Bronchial epithelial cell (primary cell): ENCODE data around the gene FGGY. TPM values are rescaled to one million over a fixed set of nuclear protein-coding genes. Genes with fewer than 3 reads are reported as not detected.
A peak's percentile ranks its signal among the peaks of the same experiment; 100 is the strongest.

Source experiments
- DNase-seq: peaks from one replicate; pipeline ENCODE4 v3.0.0-alpha.2; 2010; ENCODE audit warnings: low read depth
- FAIRE-seq: peaks from 2 replicates; lab custom pipeline; 2011; peaks lifted over from hg19 to GRCh38; lab: Jason Lieb, UNC
- H3K27me3 ChIP-seq: 2 replicates; pipeline ENCODE4 v1.5.1; 2011; ENCODE audit warnings: low read length; ENCODE audit not compliant: control insufficient read depth, insufficient read depth
- H3K36me3 ChIP-seq: 2 replicates; pipeline ENCODE4 v1.5.1; 2011; ENCODE audit warnings: low read length; ENCODE audit not compliant: control insufficient read depth, insufficient read depth
- H3K4me3 ChIP-seq: 2 replicates; pipeline ENCODE4 v1.5.1; 2011; ENCODE audit warnings: mild to moderate bottlenecking, low read depth, low read length, control low read depth
- total RNA-seq: library from RNA; depleted of rRNA; stranded (reverse); fragments of >200 nt; gene quantifications from 2 replicates; pipeline ENCODE4 v1.2.1, GENCODE V29; 2014
- TF ChIP-seq, protein P1 (sequence below): IDR thresholded peaks from 2 replicates; pipeline ENCODE4 v1.5.1; 2011; ENCODE audit warnings: mild to moderate bottlenecking, moderate library complexity, low read length, control low read depth, inconsistent platforms; ENCODE audit not compliant: insufficient read depth, severe bottlenecking

Gene FGGY
- total RNA-seq, 1 donor from 2014 or later = 20.0 TPM

DNA sequence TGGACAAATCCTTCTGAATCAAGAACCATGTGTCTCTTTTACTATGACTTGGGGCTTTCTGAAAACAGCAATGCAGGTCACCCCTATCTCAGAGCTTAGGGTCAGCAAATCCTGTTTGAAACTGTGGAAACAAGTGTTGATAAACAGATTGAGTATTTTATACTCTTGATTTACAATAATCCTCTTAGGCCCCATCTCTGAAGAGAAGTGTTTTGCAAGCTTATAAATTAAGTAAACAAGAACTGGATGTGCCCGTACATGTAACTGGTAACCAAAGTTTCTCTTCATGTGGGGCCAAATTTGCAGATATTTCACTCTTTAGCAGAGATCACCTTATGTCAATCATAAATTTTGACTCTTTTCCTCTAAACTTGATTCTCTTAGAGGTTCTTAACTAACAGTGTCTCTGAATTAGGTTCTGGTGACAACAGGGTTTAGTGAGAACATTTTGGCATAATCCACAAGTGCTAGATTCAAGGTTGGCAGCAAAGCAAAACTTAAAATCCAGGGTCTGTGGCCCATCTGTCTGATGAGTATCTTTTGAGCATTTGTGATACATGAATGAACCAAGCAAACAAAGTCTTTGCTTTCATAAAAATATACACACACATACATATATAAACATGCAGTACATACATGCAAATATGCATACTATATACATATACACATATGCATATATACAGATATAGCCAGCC, 334.8 kb downstream of the FGGY start:
- DNase-seq = peak; percentile 68
- TF ChIP-seq, protein P1, sequence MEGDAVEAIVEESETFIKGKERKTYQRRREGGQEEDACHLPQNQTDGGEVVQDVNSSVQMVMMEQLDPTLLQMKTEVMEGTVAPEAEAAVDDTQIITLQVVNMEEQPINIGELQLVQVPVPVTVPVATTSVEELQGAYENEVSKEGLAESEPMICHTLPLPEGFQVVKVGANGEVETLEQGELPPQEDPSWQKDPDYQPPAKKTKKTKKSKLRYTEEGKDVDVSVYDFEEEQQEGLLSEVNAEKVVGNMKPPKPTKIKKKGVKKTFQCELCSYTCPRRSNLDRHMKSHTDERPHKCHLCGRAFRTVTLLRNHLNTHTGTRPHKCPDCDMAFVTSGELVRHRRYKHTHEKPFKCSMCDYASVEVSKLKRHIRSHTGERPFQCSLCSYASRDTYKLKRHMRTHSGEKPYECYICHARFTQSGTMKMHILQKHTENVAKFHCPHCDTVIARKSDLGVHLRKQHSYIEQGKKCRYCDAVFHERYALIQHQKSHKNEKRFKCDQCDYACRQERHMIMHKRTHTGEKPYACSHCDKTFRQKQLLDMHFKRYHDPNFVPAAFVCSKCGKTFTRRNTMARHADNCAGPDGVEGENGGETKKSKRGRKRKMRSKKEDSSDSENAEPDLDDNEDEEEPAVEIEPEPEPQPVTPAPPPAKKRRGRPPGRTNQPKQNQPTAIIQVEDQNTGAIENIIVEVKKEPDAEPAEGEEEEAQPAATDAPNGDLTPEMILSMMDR = no peak
- Histone ChIP-seq H3K4me3 (no peak overlapping the region), H3K36me3 (no peaks in the 10 kb centered on the region), H3K27me3 (no peaks in the 10 kb centered on the region)
- no peak for FAIRE-seq

GRCh38 chr1:59635097-59635496, 338.2 kb downstream of the FGGY start:
- DNase-seq = no peak
- no peak for FAIRE-seq

DNA sequence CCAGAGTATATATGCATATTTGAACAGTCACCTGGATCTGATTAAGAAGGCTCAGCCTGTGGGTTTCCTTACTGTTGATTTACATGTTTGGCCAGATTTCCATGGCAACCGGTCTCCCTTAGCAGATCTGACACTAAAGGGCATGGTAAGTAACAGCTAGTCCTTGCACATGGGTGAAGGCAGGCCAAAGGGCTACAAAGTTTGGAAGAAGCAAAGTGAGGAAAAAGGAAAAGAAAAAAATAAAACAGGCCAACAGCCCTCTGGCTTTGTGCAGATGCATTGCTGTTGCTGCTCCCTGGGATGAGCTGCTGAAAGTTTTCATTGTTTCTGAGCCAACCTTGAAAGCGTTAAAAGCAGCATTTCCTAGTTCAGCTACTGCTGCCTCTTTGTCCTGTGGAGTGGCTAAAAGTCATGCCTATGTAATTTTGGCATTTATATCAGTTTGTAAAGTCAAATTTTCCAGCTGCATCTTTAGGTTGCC, 341.4 kb downstream of the FGGY start:
- Histone ChIP-seq H3K36me3 (no peaks in the 10 kb centered on the region), H3K4me3 (no peak overlapping the region), H3K27me3 (no peaks in the 10 kb centered on the region)
- TF ChIP-seq, protein P1 = no peak
- DNase-seq (no peak), FAIRE-seq (no peak)

More at GRCh38 chr1:59635097-59635496, 338.2 kb downstream of the FGGY start:
- Histone ChIP-seq H3K4me3 (no peak overlapping the region), H3K27me3 (no peaks in the 10 kb centered on the region), H3K36me3 (no peaks in the 10 kb centered on the region)
- TF ChIP-seq, protein P1 = no peak

DNA sequence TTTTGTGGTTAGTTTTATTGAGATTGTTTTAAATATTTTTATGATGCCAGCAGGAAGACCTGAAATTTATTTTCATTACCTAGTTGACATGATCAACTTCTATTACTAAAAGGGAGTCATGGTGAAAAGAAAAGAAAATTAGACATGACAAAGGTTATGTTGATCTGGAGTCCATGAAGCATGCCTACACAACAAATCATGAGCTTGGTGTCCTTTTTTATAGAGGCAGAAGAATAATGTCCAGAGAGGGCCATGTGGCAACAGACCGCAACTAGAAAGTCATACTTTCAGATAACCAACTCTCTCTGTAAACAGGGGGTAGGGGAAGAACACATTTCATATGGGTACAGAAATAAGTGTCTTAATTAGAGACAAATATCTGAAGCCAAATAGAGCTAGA, 342.4 kb downstream of the FGGY start:
- no peak overlapping the region for H3K4me3 ChIP-seq
- TF ChIP-seq, protein P1 = no peak
- H3K27me3 ChIP-seq = no peaks in the 10 kb centered on the region
- no peaks in the 10 kb centered on the region for H3K36me3 ChIP-seq
- no peak for DNase-seq
- no peak for FAIRE-seq

- no peak overlapping the region for H3K4me3 ChIP-seq
- TF ChIP-seq, protein P1 = no peak
- no peaks in the 10 kb centered on the region for H3K36me3 ChIP-seq
- DNase-seq (no peak), FAIRE-seq (no peak)
- H3K27me3 ChIP-seq = no peaks in the 10 kb centered on the region
These were observed 344.0 kb downstream of the FGGY start for GRCh38 chr1:59640851-59641250.
